Glutamatergic neuron (in vitro differentiated cells): ENCODE measurements around the gene RBBP8NL. TPM values are rescaled to one million over a fixed set of nuclear protein-coding genes. Genes with fewer than 3 reads are reported as not detected.

ENCODE experiments used
- DNase-seq: peaks from one replicate; pipeline ENCODE4 v3.0.0; 2022
- H3K27ac Mint-ChIP-seq: one replicate; pipeline ENCODE4 v1.8.0; 2020; ENCODE audit warnings: mild to moderate bottlenecking, mixed read lengths, inconsistent platforms; ENCODE audit not compliant: unreplicated experiment
- H3K27me3 Mint-ChIP-seq: one replicate; pipeline ENCODE4 v1.8.0; 2020; ENCODE audit warnings: mild to moderate bottlenecking, moderate library complexity, mixed read lengths, inconsistent platforms; ENCODE audit not compliant: unreplicated experiment
- H3K36me3 Mint-ChIP-seq: one replicate; pipeline ENCODE4 v1.8.0; 2020; ENCODE audit warnings: mild to moderate bottlenecking, mixed read lengths, inconsistent platforms; ENCODE audit not compliant: unreplicated experiment
- H3K4me1 Mint-ChIP-seq: one replicate; pipeline ENCODE4 v1.8.0; 2020; ENCODE audit warnings: mild to moderate bottlenecking, low read depth, mixed read lengths, inconsistent platforms; ENCODE audit not compliant: unreplicated experiment
- H3K4me3 Mint-ChIP-seq: one replicate; pipeline ENCODE4 v1.8.0; 2020; ENCODE audit warnings: mild to moderate bottlenecking, mixed read lengths, inconsistent platforms; ENCODE audit not compliant: unreplicated experiment
- H3K9me3 Mint-ChIP-seq: one replicate; pipeline ENCODE4 v1.8.0; 2020; ENCODE audit warnings: mild to moderate bottlenecking, moderate library complexity, mixed read lengths, inconsistent platforms; ENCODE audit not compliant: unreplicated experiment
- CTCF ChIP-seq: fragments of 200-600 bp; sonication (generic); IDR thresholded peaks from one replicate; pipeline ENCODE4 v1.5.0; 2021; ENCODE audit not compliant: partially characterized antibody, unreplicated experiment
- total RNA-seq: library from RNA; stranded (reverse); fragmentation: NEBNext Ultra II Directional; extraction: Animal tissue kit (Norgen Biotek cat#: 25700); gene quantifications from one replicate; pipeline ENCODE4 v1.2.1, GENCODE V29; 2021; ENCODE audit not compliant: unreplicated experiment

The RBBP8NL gene
- total RNA-seq, 1 donor from 2014 or later, result not detected

- no peaks in the 10 kb centered on the region for H3K36me3 Mint-ChIP-seq
- peaks cover 4% of the 10 kb centered on the region for H3K27me3 Mint-ChIP-seq
- TF ChIP-seq CTCF, result no peak
- no peak overlapping the region for H3K27ac Mint-ChIP-seq
- no peak for DNase-seq
- H3K4me3 Mint-ChIP-seq, result no peak overlapping the region
- H3K4me1 Mint-ChIP-seq, result no peaks in the 10 kb centered on the region
- peaks cover 6% of the 10 kb centered on the region for H3K9me3 Mint-ChIP-seq
These were observed 6.3 kb downstream of the RBBP8NL start for GRCh38 chr20:62420846-62421715.

GRCh38 chr20:62419759-62420158, 7.6 kb downstream of the RBBP8NL start:
- H3K27ac Mint-ChIP-seq, result no peak overlapping the region
- H3K36me3 Mint-ChIP-seq, result no peaks in the 10 kb centered on the region
- TF ChIP-seq CTCF, result no peak
- no peak for DNase-seq
- peaks cover 6% of the 10 kb centered on the region for H3K9me3 Mint-ChIP-seq
- H3K4me3 Mint-ChIP-seq, result no peak overlapping the region
- H3K27me3 Mint-ChIP-seq, result peaks cover 4% of the 10 kb centered on the region
- H3K4me1 Mint-ChIP-seq, result no peaks in the 10 kb centered on the region

GRCh38 chr20:62418709-62419487, 8.4 kb downstream of the RBBP8NL start:
- H3K27ac Mint-ChIP-seq, result no peak overlapping the region
- no peak for DNase-seq
- H3K36me3 Mint-ChIP-seq, result no peaks in the 10 kb centered on the region
- peaks cover 4% of the 10 kb centered on the region for H3K27me3 Mint-ChIP-seq
- no peak for TF ChIP-seq CTCF
- no peak overlapping the region for H3K4me3 Mint-ChIP-seq
- H3K4me1 Mint-ChIP-seq, result no peaks in the 10 kb centered on the region
- H3K9me3 Mint-ChIP-seq, result peaks cover 6% of the 10 kb centered on the region

GRCh38 chr20:62417981-62418708, 9.2 kb downstream of the RBBP8NL start:
- Mint-ChIP-seq H3K4me3 (no peak overlapping the region), H3K27me3 (peaks cover 4% of the 10 kb centered on the region), H3K9me3 (peaks cover 6% of the 10 kb centered on the region), H3K27ac (no peak overlapping the region), H3K36me3 (no peaks in the 10 kb centered on the region), H3K4me1 (no peaks in the 10 kb centered on the region)
- TF ChIP-seq CTCF, result no peak
- DNase-seq, result no peak
